Measurements from ENCODE around the gene SH3BP1. TPM values are rescaled to one million over a fixed set of nuclear protein-coding genes. Genes with fewer than 3 reads are reported as not detected.

Gene SH3BP1
- total and polyA plus RNA-seq, 9 of the 15 experiments (the other 6 are each of a cell fraction or from before 2014, with no cell fraction given) = 0.10 to 36.2 (median 10.4) TPM

DNA sequence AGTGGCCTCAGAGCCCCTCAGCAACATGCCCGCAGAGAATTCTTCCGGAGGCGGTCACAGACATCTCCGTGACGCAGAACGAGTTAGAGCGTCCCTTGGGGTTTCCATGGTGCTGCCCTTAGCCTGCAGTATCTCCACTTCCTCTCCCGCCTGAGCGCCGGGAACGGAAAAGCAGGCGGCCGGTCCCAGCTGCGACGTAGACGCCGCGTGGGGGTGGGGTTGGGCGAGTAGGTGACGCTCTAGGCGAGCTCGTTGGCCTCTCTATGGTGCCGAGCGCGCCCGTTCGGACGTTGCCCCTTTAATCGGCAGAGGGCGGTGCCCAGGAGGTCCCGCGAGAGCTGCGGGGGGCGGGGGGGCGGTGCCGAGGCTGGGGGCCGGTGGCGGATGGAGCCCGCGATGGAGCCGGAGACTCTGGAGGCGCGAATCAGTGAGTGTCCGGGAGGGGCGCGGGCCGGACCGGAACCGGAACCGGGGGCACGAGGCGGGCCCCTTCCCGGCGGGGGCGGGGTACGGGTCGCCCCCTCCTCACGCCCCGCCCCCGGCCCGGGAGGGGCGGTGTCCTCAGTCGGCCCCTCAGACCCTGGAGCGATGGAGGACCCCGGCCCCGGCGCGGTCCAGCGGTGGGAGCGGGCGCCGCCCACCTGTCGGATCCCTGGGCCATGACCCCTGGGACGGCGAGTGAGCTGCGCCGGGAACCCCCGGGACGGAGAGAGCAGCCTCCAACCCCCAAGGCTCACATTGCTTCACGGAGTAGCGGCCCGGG is 30.8 kb upstream of the SH3BP1 start, which contains the start of gene GGA1 (continued):
- TF ChIP-seq, protein P1, sequence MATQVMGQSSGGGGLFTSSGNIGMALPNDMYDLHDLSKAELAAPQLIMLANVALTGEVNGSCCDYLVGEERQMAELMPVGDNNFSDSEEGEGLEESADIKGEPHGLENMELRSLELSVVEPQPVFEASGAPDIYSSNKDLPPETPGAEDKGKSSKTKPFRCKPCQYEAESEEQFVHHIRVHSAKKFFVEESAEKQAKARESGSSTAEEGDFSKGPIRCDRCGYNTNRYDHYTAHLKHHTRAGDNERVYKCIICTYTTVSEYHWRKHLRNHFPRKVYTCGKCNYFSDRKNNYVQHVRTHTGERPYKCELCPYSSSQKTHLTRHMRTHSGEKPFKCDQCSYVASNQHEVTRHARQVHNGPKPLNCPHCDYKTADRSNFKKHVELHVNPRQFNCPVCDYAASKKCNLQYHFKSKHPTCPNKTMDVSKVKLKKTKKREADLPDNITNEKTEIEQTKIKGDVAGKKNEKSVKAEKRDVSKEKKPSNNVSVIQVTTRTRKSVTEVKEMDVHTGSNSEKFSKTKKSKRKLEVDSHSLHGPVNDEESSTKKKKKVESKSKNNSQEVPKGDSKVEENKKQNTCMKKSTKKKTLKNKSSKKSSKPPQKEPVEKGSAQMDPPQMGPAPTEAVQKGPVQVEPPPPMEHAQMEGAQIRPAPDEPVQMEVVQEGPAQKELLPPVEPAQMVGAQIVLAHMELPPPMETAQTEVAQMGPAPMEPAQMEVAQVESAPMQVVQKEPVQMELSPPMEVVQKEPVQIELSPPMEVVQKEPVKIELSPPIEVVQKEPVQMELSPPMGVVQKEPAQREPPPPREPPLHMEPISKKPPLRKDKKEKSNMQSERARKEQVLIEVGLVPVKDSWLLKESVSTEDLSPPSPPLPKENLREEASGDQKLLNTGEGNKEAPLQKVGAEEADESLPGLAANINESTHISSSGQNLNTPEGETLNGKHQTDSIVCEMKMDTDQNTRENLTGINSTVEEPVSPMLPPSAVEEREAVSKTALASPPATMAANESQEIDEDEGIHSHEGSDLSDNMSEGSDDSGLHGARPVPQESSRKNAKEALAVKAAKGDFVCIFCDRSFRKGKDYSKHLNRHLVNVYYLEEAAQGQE (IDR thresholded peaks at IDR 0.05; ENCODE audit: borderline replicate concordance) = no peak
- TF ChIP-seq, protein P1 (CRISPR knock-in tag; IDR thresholded peaks at IDR 0.05; ENCODE audit: low read depth) = 0 out of 2 replicates have a peak, but pooled peaks have one; percentile 17
- no peak for TF ChIP-seq STAG1 (CRISPR knock-in tag; IDR thresholded peaks at IDR 0.05; ENCODE audit: borderline replicate concordance)
- TF ChIP-seq ZNF165 (CRISPR knock-in tag; IDR thresholded peaks at IDR 0.05; ENCODE audit: borderline replicate concordance) = no peak
- TF ChIP-seq NKRF (IDR thresholded peaks at IDR 0.05; ENCODE audit: borderline replicate concordance) = peak; percentile 92; the same call in 1 of the 2 replicates
- no peak for TF ChIP-seq ZNF23 (CRISPR knock-in tag; IDR thresholded peaks at IDR 0.05)
- no peak for TF ChIP-seq ZFPM2 (CRISPR knock-in tag; IDR thresholded peaks at IDR 0.05)
- no peak for TF ChIP-seq ZNF212 (CRISPR knock-in tag; IDR thresholded peaks at IDR 0.05)
- TF ChIP-seq HDAC6 (IDR thresholded peaks at IDR 0.05; ENCODE audit: low read depth, low read length) = no peak
- TF ChIP-seq ZNF436 (CRISPR knock-in tag; IDR thresholded peaks at IDR 0.05) = no peak
- no peak for TF ChIP-seq PRMT5 (CRISPR knock-in tag; IDR thresholded peaks at IDR 0.05)
- TF ChIP-seq GABPA (tag; conservative IDR thresholded peaks at IDR 0.05; ENCODE audit: low read depth) = peak; percentile 97
- peak; percentile 16 for TF ChIP-seq TAF1 (IDR thresholded peaks at IDR 0.05; ENCODE audit: control insufficient read depth, extremely low read depth, insufficient read depth, low read length, severe bottlenecking)
- TF ChIP-seq SRSF9 (IDR thresholded peaks at IDR 0.05; ENCODE audit: borderline replicate concordance, low read depth, low read length) = no peak
- TF ChIP-seq PHF21A (IDR thresholded peaks at IDR 0.05; ENCODE audit: borderline replicate concordance, low read depth) = no peak
- TF ChIP-seq SP2 (IDR thresholded peaks at IDR 0.05; ENCODE audit: extremely low read depth, low read depth, low read length, poor library complexity, severe bottlenecking) = peak; percentile 88
- TF ChIP-seq FOS (IDR thresholded peaks at IDR 0.05; ENCODE audit: extremely low read depth, insufficient read length) = no peak
- 0 out of 2 replicates have a peak, but pooled peaks have one; percentile 39 for TF ChIP-seq OTX1 (CRISPR knock-in tag; IDR thresholded peaks at IDR 0.05)
- TF ChIP-seq CCNT2 (IDR thresholded peaks at IDR 0.05; ENCODE audit: borderline replicate concordance, extremely low read depth, insufficient read length, low read depth, low read length) = peak; percentile 53
